ENCODE measurements around the gene KBTBD8.

KBTBD8 gene

GRCh38 chr3:67006460-67006859 lies 8.4 kb downstream of the KBTBD8 start:
- Mint-ChIP-seq H3K36me3 (ENCODE audit: insufficient read depth) (peaks cover 24% of the 10 kb centered on the region), H3K4me3 (no peak overlapping the region), H3K4me1 (ENCODE audit: low read depth in 2 of 2) (peaks cover 14 to 39% of the 10 kb centered on the region in 2 donors), H3K27ac (no peak overlapping the region), H3K9me3 (no peaks in the 10 kb centered on the region), H3K27me3 (no peaks in the 10 kb centered on the region)
- DNase-seq = no peak
- no peak for ATAC-seq (replicated peaks)

DNA sequence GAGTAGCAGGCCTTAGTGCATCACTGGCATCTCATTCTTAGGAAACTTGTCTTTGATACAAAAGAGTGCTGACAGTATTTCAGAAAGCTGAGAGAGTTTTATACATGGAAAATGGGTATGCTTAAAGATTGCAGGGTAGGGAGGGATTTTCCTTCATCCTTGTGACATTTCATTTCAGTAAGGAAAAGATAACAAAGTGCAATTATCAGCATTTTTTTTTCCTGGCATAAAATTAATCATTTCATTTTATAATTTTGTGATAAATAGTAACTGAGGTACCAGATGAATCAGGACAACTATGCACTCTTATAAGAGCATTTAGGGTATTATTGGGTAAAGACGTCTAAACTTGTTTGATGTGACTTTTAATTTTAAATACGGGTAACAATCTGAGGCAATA lies 10.3 kb downstream of the KBTBD8 start:
- no peaks in the 10 kb centered on the region for H3K27me3 Mint-ChIP-seq
- no peak overlapping the region for H3K27ac Mint-ChIP-seq
- ATAC-seq (replicated peaks) = no peak
- peaks cover 22% of the 10 kb centered on the region for H3K36me3 Mint-ChIP-seq (ENCODE audit: insufficient read depth)
- peaks cover 14 to 36% of the 10 kb centered on the region in 2 donors for H3K4me1 Mint-ChIP-seq (ENCODE audit: low read depth in 2 of 2)
- H3K9me3 Mint-ChIP-seq = no peaks in the 10 kb centered on the region
- no peak for DNase-seq
- no peak overlapping the region for H3K4me3 Mint-ChIP-seq

DNA sequence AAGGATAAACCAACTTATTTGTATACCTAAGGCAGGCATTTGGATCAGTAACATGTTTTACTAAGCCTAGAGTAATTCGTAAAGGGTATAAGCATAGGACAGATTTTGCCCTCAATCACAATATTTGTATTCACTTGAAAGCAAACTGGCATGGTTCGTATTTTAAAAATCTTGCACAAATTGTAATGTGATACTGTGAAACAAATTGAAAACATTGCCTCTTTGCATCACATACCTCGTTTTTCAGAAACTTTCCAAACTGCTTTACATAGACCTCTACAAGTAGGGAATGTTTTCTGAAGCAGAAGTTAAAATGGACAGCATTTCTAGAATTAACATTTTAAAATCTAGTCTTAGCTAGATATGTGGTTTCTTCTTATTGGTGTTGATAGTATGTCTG lies 11.6 kb downstream of the KBTBD8 start:
- DNase-seq (no peak), ATAC-seq (replicated peaks) (no peak)
- H3K4me3 Mint-ChIP-seq = no peak overlapping the region
- H3K36me3 Mint-ChIP-seq (ENCODE audit: insufficient read depth) = peaks cover 19% of the 10 kb centered on the region
- H3K27me3 Mint-ChIP-seq = no peaks in the 10 kb centered on the region
- no peaks in the 10 kb centered on the region for H3K9me3 Mint-ChIP-seq
- peaks cover 12 to 28% of the 10 kb centered on the region in 2 donors for H3K4me1 Mint-ChIP-seq (ENCODE audit: low read depth in 2 of 2)
- no peak overlapping the region for H3K27ac Mint-ChIP-seq

DNA sequence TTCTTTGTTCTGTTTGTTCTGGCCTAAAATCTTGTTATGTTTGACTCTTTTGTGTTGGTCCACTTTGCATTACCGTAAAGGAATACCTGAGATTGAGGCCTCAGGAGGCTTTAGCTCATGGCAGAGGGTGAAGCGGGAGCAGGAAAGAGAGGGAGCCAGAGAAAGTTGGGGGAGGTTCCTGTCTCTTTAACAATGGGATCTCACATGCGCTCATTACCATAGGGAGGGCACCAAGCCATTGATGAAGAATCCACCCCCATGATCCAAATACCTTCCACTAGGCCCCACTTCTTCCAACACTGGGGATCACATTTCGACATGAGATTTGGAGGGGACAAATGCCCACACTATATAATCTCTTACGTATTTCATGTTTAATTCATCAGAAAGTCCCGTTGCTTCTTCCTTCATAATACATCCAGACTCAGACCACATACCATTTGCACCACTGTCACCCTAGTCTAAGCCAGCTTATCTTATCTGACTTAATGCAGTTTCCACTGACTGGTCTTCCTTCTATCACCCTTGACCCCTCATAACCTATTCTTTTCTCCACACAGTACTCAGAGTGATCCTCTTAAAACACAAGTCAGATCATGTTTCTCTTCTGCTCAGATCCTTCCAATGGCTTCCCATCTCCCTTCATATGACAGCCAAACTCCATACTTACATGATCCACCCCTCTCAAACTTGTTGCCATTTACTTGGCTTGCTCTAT lies 13.5 kb downstream of the KBTBD8 start:
- no peak overlapping the region for H3K4me3 Mint-ChIP-seq
- H3K36me3 Mint-ChIP-seq (ENCODE audit: insufficient read depth) = peaks cover 15% of the 10 kb centered on the region
- H3K27me3 Mint-ChIP-seq = no peaks in the 10 kb centered on the region
- peaks cover 4 to 18% of the 10 kb centered on the region in 2 donors for H3K4me1 Mint-ChIP-seq (ENCODE audit: low read depth in 2 of 2)
- H3K27ac Mint-ChIP-seq = no peak overlapping the region
- DNase-seq (no peak), ATAC-seq (replicated peaks) (no peak)
- H3K9me3 Mint-ChIP-seq = no peaks in the 10 kb centered on the region

DNA sequence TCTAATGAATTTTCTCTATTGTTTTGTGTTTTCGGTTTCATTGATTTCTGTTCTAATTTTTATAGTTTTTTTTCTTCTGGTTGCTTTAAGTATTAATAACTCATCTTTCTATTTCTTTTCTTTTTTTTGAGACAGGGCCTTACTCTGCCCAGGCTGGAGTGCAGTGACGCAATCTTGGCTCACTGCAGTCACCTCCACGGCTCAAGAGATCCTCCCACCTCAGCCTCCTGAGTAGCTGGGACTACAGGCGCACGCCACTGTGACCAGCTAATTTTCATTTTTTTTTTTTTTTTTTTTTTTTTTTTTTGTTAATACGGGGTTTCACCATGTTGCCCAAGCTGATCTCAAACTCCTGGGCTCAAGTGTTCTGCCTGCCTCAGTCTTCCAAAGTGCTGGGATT lies 14.5 kb downstream of the KBTBD8 start:
- no peak for ATAC-seq (replicated peaks)
- peaks cover 6 to 22% of the 10 kb centered on the region in 2 donors for H3K4me1 Mint-ChIP-seq (ENCODE audit: low read depth in 2 of 2)

DNA sequence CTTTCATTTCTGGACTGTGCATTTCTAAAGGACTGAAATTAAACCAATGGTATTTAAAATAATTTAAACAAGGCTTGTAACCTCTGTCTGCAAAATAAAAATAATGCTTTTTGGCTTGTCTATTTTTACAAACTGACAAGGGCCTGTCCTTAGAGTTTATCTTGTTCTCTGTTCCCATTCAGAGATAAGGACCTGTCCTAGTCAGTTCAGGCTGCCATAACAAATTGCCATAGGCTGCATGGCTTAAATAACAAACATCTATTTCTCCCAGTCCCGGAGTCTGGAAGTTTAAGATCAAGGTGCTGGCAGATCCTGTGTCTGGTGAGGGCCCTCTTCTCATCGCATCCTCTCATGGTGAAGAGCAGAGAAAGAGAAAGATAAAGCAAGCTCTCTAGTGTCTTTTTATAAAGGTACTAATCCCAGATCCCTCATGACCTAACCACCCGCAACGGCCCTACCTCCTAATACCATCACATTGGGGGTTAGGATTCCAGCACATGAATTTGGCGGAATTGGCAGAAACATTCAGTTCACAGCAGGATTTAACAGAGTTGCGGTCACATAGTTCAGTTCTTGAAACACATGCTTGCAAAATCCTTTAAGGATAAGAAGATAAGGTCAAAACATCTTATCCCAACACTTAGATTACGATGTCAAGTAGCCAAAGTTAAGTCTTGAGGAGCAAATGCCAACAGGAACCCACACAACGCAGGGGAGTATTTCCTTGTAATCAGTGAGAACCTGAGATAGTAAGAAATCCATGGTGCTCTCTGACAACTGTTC lies 17.8 kb downstream of the KBTBD8 start:
- no peak overlapping the region for H3K4me3 Mint-ChIP-seq

More for the DNA sequence above, 14.5 kb downstream of the KBTBD8 start:
- no peak overlapping the region for H3K27ac Mint-ChIP-seq
- H3K4me3 Mint-ChIP-seq = no peak overlapping the region
- no peaks in the 10 kb centered on the region for H3K27me3 Mint-ChIP-seq
- no peaks in the 10 kb centered on the region for H3K9me3 Mint-ChIP-seq
- H3K36me3 Mint-ChIP-seq (ENCODE audit: insufficient read depth) = peaks cover 15% of the 10 kb centered on the region
- DNase-seq = no peak

DNA sequence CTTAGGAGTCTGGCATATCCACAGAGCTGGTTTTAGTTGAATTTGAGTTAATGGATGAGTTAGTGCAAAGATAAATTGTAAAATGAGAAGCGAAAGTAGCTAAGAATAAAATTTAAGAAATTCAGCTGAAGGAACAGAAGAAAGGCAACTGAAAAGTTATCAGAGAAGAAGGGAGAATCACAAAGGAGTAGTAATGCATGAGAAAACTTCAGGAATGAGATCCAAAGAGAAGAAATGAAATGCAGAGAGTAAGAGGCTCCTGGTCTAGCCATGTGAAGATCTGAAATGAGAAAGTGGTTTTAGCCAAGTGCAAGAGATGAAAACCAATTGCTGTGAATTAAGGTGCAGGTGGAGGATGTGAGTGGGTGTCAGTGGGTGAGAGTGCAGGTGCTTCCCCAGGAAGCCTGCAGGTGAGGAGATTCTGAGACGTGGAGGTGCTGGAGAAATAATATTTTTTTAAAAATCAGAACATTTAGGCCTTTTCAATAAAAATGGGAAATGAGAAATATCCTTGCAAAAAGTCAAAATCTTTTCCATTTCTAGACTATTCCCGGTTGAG lies 18.5 kb downstream of the KBTBD8 start:
- Mint-ChIP-seq H3K4me3 (no peak overlapping the region), H3K27me3 (peaks cover 0 to 5% of the 10 kb centered on the region in 2 donors), H3K9me3 (no peaks in the 10 kb centered on the region), H3K4me1 (ENCODE audit: low read depth in 2 of 2) (peaks cover 8 to 16% of the 10 kb centered on the region in 2 donors), H3K27ac (peak overlapping the region in 1 of 2 donors; percentile 7), H3K36me3 (ENCODE audit: insufficient read depth) (no peaks in the 10 kb centered on the region)
- ATAC-seq (replicated peaks) (no peak), DNase-seq (no peak)

More for the DNA sequence above, 17.8 kb downstream of the KBTBD8 start:
- ATAC-seq (replicated peaks) (no peak), DNase-seq (no peak)
- Mint-ChIP-seq H3K9me3 (no peaks in the 10 kb centered on the region), H3K27me3 (peaks cover 0 to 4% of the 10 kb centered on the region in 2 donors), H3K4me1 (ENCODE audit: low read depth in 2 of 2) (peaks cover 8 to 16% of the 10 kb centered on the region in 2 donors), H3K27ac (peak overlapping the region in 1 of 2 donors; percentile 7), H3K36me3 (ENCODE audit: insufficient read depth) (no peaks in the 10 kb centered on the region)

DNA sequence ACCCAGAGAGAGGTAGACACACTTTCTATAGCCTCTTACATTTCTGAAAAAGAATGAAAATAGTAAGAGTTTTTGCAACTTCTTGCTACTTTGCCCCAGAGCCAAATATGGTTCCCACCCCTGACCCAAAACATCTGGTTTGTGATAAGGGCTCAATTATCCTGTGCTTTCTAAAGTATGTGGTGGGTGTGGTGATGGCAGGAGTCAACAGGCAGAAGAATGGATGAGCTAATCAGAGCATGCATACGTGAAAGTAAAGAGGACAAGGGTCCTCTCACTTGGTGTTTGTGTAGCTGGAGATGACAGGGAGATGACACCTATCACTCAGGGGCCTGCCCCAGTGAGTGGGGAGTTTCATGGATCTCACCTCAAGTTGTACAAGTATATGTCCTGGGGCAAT lies 19.1 kb downstream of the KBTBD8 start:
- H3K27me3 Mint-ChIP-seq = peaks cover 0 to 5% of the 10 kb centered on the region in 2 donors
- H3K36me3 Mint-ChIP-seq (ENCODE audit: insufficient read depth) = no peaks in the 10 kb centered on the region
- H3K4me3 Mint-ChIP-seq = no peak overlapping the region
- peaks cover 8 to 16% of the 10 kb centered on the region in 2 donors for H3K4me1 Mint-ChIP-seq (ENCODE audit: low read depth in 2 of 2)
- H3K27ac Mint-ChIP-seq = no peak overlapping the region
- no peaks in the 10 kb centered on the region for H3K9me3 Mint-ChIP-seq
- DNase-seq (no peak), ATAC-seq (replicated peaks) (no peak)

DNA sequence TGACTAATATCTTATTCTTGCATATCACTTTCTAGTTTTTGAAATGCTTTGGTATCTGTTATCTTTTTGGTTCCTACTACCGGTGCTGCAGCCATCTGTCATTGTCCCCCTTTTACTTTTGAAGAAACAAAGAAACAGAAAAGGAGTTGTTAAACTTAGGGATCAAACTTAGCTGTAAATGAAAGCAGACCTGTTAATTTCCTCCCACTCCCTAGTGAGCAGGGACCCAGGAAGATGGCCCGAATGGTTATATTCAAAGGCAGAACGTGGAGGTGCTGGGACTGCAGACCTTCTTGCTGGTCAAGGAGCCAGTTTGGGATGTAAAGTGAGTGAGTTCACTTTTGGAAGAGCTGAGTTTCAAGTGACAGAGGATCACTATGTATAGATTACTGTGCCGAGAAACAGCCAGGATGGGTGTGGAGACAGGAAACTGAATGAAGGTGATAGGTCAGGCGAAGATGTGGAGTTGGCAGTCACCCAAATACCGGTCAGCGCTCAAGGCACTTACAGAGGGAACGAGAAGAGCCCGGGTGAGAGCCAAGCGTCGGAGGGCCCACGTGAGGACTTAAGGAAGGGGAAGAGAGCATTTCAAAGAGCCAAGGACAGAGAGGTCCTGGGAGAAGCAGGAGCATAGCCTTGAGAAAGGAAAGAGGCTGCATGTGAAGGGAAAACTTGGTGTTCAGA lies 20.1 kb downstream of the KBTBD8 start:
- H3K27ac Mint-ChIP-seq = peak overlapping the region in 1 of 2 donors; percentile 7
- ATAC-seq (replicated peaks) (no peak), DNase-seq (no peak)
- peaks cover 8 to 14% of the 10 kb centered on the region in 2 donors for H3K4me1 Mint-ChIP-seq (ENCODE audit: low read depth in 2 of 2)
- H3K9me3 Mint-ChIP-seq = no peaks in the 10 kb centered on the region
- no peak overlapping the region for H3K4me3 Mint-ChIP-seq
- H3K36me3 Mint-ChIP-seq (ENCODE audit: insufficient read depth) = no peaks in the 10 kb centered on the region
- H3K27me3 Mint-ChIP-seq = peaks cover 0 to 5% of the 10 kb centered on the region in 2 donors

DNA sequence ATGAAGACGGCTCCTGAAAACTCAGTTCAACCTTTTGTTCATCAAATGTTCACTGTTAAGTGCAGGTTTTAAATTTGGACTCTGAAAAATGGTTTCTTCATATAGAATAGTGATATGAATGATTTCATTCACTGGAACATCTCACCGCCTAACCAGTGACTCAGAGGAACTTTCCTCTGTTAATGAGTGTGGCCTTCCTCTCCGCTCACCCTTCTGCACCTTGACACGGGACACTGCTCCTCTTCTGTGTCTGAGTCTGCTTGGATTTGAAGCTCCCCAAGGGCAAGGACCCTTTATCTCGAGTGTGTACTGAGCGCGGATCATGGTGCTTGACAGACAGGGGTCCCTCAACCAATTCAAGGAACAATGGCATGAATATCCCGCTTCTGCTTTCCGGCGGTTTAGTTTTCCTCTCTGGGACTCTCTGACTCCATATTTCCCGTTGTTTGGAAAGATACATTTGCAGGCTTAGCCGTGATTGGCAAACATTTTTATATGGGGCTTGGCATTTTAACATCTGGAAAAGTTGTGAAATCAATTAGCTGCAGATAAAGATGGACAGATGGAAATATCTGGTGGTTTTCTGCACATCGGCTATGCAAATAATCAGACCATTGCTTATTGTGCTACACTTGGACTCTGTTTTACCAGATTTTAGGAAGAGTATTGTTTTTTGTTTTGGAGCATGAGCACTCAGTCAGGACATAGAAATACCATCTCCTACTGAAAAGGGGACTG lies 20.9 kb downstream of the KBTBD8 start:
- Mint-ChIP-seq H3K4me3 (no peak overlapping the region), H3K4me1 (ENCODE audit: low read depth in 2 of 2) (peaks cover 8 to 13% of the 10 kb centered on the region in 2 donors), H3K27me3 (peaks cover 0 to 5% of the 10 kb centered on the region in 2 donors), H3K9me3 (no peaks in the 10 kb centered on the region), H3K36me3 (ENCODE audit: insufficient read depth) (no peaks in the 10 kb centered on the region), H3K27ac (no peak overlapping the region)
- ATAC-seq (replicated peaks) (no peak), DNase-seq (no peak)

GRCh38 chr3:67028001-67028784 lies 30.1 kb downstream of the KBTBD8 start:
- no peak overlapping the region for H3K27ac Mint-ChIP-seq
- H3K9me3 Mint-ChIP-seq = no peaks in the 10 kb centered on the region
- H3K27me3 Mint-ChIP-seq = peaks cover 4 to 5% of the 10 kb centered on the region in 2 donors
- ATAC-seq (replicated peaks) = no peak
- no peaks in the 10 kb centered on the region for H3K4me1 Mint-ChIP-seq (ENCODE audit: low read depth in 2 of 2)
- H3K36me3 Mint-ChIP-seq (ENCODE audit: insufficient read depth) = peaks cover 2% of the 10 kb centered on the region
- DNase-seq = no peak
- no peak overlapping the region for H3K4me3 Mint-ChIP-seq
